Stimulated activated naive CD8-positive, alpha-beta T cell treated with anti-CD3 and anti-CD28 coated beads, Interleukin-15, Interleukin-2, amounts not matched to agents 100 ng/mL and 50 ng/mL, for 24 hours (primary cell): ENCODE measurements around the gene PARD6G.
A peak's percentile ranks its signal among the peaks of the same experiment; 100 is the strongest.

Source experiments
- H3K27ac Mint-ChIP-seq: one replicate; pipeline ENCODE4 v1.8.0; 2021; ENCODE audit warnings: mild to moderate bottlenecking, mixed read lengths
- H3K27me3 Mint-ChIP-seq: one replicate; pipeline ENCODE4 v1.8.0; 2021; ENCODE audit warnings: mixed read lengths
- H3K36me3 Mint-ChIP-seq: one replicate; pipeline ENCODE4 v1.8.0; 2021; ENCODE audit warnings: low read depth, mixed read lengths
- H3K4me1 Mint-ChIP-seq: one replicate; pipeline ENCODE4 v1.8.0; 2021; ENCODE audit warnings: low read depth, mixed read lengths
- H3K4me3 Mint-ChIP-seq: one replicate; pipeline ENCODE4 v1.8.0; 2021; ENCODE audit warnings: mild to moderate bottlenecking, mixed read lengths
- H3K9me3 Mint-ChIP-seq: one replicate; pipeline ENCODE4 v1.8.0; 2021; ENCODE audit warnings: mixed read lengths

The PARD6G gene

DNA sequence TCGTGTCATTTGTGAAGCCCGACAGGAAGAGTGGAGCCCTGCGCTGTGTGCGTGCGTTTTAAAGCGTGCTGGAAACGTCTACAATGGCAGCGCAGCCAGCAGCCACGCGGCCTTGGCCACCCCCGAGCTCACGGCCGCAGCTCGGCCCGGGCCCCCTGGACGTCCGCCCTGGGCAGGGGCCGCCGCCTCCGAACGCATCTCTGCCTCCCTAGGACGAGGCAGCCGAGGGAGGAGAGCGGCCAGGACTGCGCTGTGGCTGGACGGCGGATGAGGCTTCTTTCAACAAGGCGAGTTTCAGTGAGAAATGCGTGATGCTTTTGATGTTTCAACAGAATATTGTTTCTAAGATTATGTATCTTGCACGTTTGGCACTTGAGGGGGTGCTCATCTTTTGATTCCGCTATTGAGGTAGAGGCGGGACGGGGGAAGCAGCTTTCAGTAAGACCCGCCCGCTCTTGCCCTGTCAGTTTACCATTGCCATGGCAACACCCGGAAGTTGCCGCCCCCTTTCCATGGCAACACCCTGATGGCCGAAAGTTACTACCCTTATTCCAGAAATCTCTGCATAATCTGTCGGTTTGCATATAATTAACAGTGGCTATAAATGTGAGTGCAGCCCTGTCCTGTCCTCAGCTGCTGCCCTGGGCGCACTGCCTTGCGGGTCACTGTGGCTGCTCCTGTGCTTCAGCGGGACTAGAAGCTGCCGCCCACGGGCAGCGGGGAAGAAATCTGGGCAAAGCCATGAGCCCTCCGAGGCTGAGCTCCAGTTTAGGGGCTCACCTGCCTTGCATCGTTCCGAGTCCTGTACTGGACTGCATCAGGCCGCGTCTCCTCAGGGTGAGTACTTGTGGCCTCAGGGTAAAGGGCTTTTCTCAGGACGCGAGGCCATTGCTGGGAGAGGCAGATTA lies 99.6 kb downstream of the PARD6G start:
- Mint-ChIP-seq H3K27ac (peak overlapping the region; percentile 84), H3K36me3 (peaks cover 10% of the 10 kb centered on the region), H3K4me1 (peaks cover 21% of the 10 kb centered on the region), H3K9me3 (no peaks in the 10 kb centered on the region), H3K4me3 (peak overlapping the region; percentile 87), H3K27me3 (peaks cover 13% of the 10 kb centered on the region)

DNA sequence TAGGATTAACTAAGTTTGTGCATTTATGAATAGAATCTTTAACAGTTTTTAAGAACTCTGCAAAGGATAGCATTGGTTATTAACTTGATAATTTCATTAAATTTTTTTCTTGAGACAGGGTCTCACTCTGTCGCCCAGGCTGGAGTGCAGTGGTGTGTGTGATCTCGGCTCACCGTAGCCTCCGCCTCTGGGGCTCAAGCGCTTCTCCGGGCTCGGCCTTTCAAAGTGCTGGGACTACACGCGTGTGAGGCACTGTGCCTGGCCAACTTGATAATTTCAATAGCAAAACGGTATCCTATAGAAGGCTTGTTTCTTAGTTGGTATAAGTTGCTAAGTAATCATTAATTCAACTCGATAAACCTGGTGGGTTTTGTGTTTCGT lies 100.3 kb downstream of the PARD6G start:
- peak overlapping the region; percentile 22 for H3K27ac Mint-ChIP-seq
- H3K27me3 Mint-ChIP-seq: peaks cover 10% of the 10 kb centered on the region
- H3K4me3 Mint-ChIP-seq: peak overlapping the region; percentile 87
- H3K36me3 Mint-ChIP-seq: peaks cover 10% of the 10 kb centered on the region
- H3K4me1 Mint-ChIP-seq: peaks cover 21% of the 10 kb centered on the region
- H3K9me3 Mint-ChIP-seq: no peaks in the 10 kb centered on the region

DNA sequence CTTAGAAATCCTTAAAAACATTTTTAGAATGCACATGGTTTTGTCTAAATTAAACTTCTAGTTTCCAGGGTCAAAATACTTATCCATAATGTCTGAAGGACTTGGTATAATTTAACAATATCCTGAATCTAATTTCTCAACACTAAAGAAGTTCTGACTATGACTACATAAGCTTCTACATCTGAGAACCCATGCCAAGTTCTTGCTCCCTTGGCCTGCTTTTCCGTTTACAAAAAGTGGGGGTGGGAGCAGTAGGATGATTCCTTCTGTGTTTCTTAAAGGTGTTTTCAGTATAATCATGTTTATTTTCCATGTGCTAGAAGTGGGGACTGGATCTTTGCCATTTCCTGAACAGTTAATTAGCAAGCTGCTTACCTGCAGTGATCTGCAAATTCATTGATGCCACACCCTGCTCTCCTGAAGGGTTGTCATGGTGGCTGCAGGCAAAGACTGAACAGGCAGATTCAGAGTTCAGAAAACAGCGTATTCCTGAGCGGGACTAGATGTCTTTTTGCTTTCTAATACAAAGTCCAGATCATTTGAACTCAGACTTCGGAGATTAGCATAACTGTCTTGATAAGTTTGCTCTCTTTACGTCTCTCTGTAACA lies 102.0 kb downstream of the PARD6G start:
- Mint-ChIP-seq H3K4me1 (peaks cover 21% of the 10 kb centered on the region), H3K9me3 (no peaks in the 10 kb centered on the region), H3K27me3 (peaks cover 6% of the 10 kb centered on the region), H3K27ac (no peak overlapping the region), H3K4me3 (no peak overlapping the region), H3K36me3 (peaks cover 15% of the 10 kb centered on the region)

DNA sequence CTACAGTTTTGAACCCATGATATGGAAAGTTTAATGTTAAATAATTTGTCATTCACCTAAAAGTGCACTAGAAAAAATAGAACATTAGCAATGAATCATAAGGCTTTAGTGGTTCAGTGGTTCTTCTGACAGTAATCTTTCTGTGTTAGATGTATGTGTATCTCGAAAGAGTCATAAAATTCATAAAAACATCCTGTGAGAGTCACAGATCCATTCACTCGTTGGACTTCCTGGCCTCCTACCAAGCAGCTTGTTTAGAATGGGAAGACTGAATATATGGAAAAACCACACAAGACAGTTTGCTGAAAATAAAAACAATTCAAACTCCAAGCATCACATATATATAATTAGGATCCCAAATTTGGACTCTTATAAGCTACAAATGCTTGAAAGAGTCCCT lies 103.4 kb downstream of the PARD6G start:
- peaks cover 5% of the 10 kb centered on the region for H3K27me3 Mint-ChIP-seq
- no peak overlapping the region for H3K27ac Mint-ChIP-seq
- H3K4me3 Mint-ChIP-seq: no peak overlapping the region
- H3K4me1 Mint-ChIP-seq: peaks cover 21% of the 10 kb centered on the region
- H3K36me3 Mint-ChIP-seq: peaks cover 28% of the 10 kb centered on the region
- no peaks in the 10 kb centered on the region for H3K9me3 Mint-ChIP-seq

DNA sequence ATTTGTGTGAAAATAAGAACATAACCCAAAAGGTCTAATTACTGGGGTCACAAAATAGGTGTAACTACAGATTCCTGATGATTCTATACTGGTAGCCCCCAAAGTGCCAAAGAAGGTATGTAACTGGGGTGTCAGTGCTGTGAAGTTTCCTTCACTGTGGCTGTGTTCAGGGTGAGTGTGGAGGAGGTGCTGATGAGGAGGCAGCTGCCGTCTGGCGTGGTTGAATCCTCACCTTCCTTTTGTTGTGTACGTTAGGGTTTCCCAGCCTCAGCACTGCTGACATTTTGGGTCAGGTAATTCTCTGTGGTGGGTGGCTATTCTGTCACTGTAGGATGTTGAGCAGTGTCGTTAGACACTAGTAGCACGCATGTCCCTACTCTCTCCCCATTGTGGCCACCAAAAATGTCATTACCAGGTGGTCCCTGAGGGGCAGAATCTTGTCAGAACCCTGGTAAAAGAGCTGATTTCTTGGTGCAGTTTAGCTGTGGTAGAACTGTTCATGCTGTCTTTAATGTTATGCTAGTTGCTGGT lies 106.8 kb downstream of the PARD6G start:
- Mint-ChIP-seq H3K27me3 (no peaks in the 10 kb centered on the region), H3K4me1 (peaks cover 3% of the 10 kb centered on the region), H3K4me3 (no peak overlapping the region), H3K36me3 (peaks cover 43% of the 10 kb centered on the region), H3K9me3 (no peaks in the 10 kb centered on the region), H3K27ac (no peak overlapping the region)

DNA sequence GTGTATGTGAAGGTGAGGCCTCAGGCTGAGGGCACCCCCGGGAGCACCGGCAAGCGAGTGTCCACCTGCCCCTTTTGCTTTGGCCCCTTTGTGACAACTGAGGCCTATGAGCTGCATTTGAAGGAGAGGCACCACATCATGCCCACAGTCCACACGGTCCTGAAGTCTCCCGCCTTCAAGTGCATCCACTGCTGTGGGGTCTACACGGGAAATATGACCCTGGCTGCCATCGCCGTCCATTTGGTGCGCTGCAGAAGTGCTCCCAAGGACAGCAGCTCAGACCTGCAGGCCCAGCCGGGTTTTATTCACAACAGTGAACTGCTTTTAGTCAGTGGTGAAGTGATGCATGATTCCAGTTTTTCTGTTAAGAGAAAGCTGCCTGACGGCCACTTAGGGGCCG lies 109.3 kb downstream of the PARD6G start:
- Mint-ChIP-seq H3K4me3 (no peak overlapping the region), H3K36me3 (peaks cover 60% of the 10 kb centered on the region), H3K27ac (no peak overlapping the region), H3K9me3 (no peaks in the 10 kb centered on the region), H3K27me3 (no peaks in the 10 kb centered on the region), H3K4me1 (no peaks in the 10 kb centered on the region)

DNA sequence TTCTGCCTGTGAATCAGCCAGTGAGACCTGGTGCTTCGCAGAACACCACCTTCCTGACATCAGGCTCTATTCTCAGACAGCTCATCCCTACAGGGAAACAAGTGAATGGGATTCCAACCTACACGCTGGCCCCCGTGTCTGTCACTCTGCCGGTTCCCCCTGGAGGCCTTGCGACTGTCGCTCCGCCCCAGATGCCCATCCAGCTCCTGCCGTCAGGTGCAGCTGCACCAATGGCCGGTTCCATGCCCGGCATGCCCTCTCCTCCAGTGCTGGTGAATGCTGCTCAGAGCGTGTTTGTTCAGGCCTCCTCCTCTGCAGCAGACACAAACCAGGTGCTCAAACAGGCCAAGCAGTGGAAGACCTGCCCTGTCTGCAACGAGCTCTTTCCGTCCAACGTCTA lies 110.2 kb downstream of the PARD6G start:
- no peaks in the 10 kb centered on the region for H3K9me3 Mint-ChIP-seq
- H3K36me3 Mint-ChIP-seq: peaks cover 64% of the 10 kb centered on the region
- no peak overlapping the region for H3K27ac Mint-ChIP-seq
- H3K27me3 Mint-ChIP-seq: no peaks in the 10 kb centered on the region
- no peak overlapping the region for H3K4me3 Mint-ChIP-seq
- no peaks in the 10 kb centered on the region for H3K4me1 Mint-ChIP-seq

DNA sequence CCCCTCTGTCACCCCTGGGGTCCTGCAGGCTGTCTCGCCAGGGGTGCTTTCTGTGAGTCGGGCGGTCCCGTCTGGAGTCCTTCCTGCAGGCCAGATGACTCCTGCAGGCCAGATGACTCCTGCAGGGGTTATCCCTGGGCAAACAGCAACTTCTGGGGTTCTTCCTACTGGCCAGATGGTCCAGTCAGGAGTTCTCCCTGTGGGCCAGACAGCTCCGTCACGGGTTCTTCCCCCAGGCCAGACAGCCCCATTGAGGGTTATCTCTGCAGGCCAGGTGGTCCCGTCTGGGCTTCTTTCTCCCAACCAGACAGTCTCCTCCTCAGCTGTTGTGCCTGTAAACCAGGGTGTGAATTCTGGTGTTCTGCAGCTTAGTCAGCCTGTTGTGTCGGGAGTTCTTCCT lies 110.6 kb downstream of the PARD6G start:
- Mint-ChIP-seq H3K27ac (no peak overlapping the region), H3K4me3 (no peak overlapping the region), H3K36me3 (peaks cover 66% of the 10 kb centered on the region), H3K27me3 (no peaks in the 10 kb centered on the region), H3K9me3 (no peaks in the 10 kb centered on the region), H3K4me1 (no peaks in the 10 kb centered on the region)

DNA sequence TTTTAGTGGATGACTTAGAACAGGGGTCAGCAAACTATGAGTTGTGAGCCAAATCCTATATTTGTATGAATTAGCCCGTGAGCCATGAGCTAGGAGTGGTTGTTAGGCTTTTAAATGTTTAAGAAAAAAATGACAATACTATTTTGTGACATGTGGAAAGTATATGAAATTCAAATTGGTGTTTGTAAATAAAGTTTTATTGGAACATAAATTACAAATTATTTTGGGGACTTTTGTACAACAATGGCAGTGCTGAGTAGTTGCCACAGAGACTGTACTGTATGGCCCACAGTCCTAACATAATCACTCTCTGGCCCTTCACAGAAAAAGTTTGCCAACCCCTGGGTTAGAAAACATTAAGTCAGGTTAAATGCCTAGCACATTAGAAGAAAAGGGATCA lies 112.2 kb downstream of the PARD6G start:
- Mint-ChIP-seq H3K4me1 (peaks cover 12% of the 10 kb centered on the region), H3K4me3 (no peak overlapping the region), H3K36me3 (peaks cover 70% of the 10 kb centered on the region), H3K27me3 (no peaks in the 10 kb centered on the region), H3K9me3 (no peaks in the 10 kb centered on the region), H3K27ac (no peak overlapping the region)

DNA sequence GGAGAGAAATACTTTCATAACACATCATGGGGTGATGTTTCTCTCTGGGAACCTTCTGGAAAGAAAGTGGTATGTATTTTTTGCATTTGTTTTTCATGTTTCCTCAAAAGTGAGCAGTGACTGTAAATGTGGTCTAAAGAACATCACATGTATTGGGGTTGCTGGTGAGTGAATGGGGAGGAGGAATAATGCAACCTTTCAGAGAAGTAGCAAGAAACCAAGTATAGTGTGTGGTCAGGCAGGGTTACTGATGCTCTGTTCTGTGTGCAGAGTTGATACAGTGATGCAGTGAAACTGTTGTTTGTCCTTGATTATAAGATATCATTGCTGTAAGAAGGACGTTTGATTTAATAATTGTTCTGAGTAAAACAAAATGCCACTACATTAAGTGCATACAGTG lies 114.2 kb downstream of the PARD6G start:
- H3K4me3 Mint-ChIP-seq: no peak overlapping the region
- H3K27me3 Mint-ChIP-seq: no peaks in the 10 kb centered on the region
- peaks cover 19% of the 10 kb centered on the region for H3K4me1 Mint-ChIP-seq
- H3K9me3 Mint-ChIP-seq: no peaks in the 10 kb centered on the region
- H3K36me3 Mint-ChIP-seq: peaks cover 60% of the 10 kb centered on the region
- H3K27ac Mint-ChIP-seq: no peak overlapping the region

DNA sequence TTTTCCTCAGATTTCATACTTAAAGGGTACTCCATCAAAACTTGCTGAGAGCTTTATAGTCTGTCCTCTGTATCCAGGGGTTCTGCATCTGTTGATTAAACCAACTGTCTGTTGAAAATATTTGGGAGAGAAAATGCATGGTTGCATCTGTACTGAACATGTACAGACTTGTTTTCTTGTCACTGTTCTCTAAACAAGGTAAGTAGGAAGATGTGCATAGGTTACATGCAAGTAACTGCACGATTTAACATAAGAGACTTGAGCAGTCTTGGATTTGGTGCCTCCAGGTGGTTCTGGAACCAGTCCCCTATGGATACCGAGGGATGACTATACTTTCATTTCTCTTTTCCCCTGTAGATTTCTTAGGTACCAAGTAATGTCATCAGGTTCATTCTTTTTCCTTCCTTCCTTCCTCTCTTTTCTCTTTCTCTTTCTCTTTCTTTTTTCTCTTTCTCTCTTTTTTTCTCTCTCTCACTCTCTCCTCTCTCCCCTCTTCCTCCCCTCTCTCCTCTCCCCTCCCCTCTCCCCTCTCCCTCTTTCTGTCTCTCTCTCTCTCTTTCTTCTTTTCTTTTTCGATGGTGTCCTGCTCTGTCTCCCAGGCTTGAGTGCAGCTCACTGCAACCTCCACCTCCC lies 115.0 kb downstream of the PARD6G start:
- Mint-ChIP-seq H3K4me3 (no peak overlapping the region), H3K4me1 (peaks cover 23% of the 10 kb centered on the region), H3K27ac (no peak overlapping the region), H3K36me3 (peaks cover 65% of the 10 kb centered on the region), H3K27me3 (no peaks in the 10 kb centered on the region), H3K9me3 (no peaks in the 10 kb centered on the region)

DNA sequence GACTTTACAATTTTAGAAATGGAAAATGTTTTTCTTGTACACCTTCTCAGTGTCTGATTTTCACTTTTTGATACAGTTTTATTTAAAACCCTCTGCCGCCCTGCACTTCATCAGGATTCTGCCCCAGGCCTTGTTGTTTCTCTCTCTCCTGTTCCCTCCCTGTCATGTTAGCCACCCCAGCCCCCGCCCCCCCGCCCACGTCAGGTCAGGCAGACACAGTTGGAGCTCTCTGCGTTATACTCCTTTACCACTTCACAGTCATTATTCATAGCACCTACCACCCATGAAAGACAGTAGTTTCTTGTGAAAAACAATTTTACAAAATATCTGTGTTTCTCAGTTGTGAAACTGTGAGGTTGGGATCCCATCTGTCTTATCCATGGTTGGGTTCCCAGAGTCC lies 116.8 kb downstream of the PARD6G start:
- no peak overlapping the region for H3K4me3 Mint-ChIP-seq
- no peak overlapping the region for H3K27ac Mint-ChIP-seq
- H3K27me3 Mint-ChIP-seq: no peaks in the 10 kb centered on the region
- H3K9me3 Mint-ChIP-seq: no peaks in the 10 kb centered on the region
- H3K36me3 Mint-ChIP-seq: peaks cover 69% of the 10 kb centered on the region
- H3K4me1 Mint-ChIP-seq: peaks cover 39% of the 10 kb centered on the region

DNA sequence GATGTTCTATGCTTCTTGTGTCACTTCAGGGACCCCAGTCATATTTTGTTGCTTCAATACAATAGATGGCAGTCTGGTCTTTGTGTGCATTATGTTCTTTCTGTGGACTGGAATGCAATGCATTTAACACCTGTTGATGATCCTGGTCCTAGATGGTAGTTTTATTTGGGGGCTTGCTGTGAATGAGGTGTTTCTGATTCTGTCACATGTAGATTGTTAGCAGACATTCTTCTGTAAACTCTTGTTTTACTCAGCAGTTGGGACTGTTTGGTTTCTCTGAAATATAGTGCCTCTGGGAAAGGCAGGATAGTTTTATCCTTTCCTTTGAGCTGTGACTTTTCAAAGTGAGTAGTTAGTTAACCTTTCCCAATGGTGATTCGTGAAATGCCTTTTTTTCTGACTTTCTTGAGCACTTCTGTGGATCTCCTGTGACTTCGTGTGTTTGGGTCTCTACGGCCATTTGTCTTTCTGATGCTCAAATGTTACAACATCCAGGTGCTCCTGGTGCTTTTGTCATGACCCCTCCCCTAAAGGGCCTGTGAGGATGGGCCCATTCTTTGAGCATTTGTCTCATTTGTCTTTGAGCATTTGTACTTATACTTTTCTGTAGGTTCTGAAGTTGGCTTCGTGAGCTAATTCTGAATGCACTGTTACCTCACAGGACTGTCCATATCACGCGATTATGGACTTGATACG lies 117.5 kb downstream of the PARD6G start:
- Mint-ChIP-seq H3K27ac (peak overlapping the region; percentile 15), H3K27me3 (no peaks in the 10 kb centered on the region), H3K4me3 (no peak overlapping the region), H3K4me1 (peaks cover 39% of the 10 kb centered on the region), H3K9me3 (no peaks in the 10 kb centered on the region), H3K36me3 (peaks cover 61% of the 10 kb centered on the region)

DNA sequence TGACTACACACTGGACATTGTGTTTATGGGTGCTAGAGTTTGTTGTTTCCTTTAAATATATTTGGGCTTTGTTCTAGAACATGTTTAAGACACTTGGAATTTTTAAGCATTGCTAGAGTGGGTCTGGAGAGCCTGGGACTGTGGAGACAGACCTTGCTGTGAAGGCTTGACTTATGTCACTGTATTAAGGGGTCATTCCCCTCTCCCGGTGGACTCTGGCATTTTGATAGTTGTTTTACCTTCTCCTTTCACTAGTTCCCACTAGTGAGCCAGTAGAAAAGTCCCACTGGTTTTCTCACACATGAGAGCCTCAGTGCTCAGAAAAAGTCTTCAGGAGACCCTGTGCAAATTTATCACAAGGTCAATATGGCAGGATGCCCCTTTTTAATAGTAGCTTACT lies 119.7 kb downstream of the PARD6G start:
- Mint-ChIP-seq H3K27ac (peak overlapping the region; percentile 81), H3K4me1 (peaks cover 39% of the 10 kb centered on the region), H3K36me3 (peaks cover 58% of the 10 kb centered on the region), H3K9me3 (no peaks in the 10 kb centered on the region), H3K27me3 (no peaks in the 10 kb centered on the region), H3K4me3 (no peak overlapping the region)

DNA sequence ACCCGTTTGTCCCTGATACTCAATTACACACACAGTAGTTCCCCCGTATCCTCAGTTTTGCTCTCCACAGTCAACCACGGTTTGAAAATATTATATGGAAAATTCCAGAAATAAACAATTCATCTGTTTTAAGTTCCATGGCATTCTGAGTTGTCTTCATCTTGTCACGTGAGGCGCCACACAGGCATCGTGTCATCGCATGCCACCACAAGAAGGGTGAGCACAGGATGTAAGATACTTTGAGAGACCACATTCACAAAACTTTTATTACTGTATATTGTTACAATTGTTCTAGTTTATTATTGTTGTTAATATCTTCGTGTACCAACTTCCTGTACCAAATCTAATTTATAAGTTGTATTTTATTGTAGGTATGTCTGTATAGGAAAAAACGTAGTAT lies 120.5 kb downstream of the PARD6G start:
- Mint-ChIP-seq H3K36me3 (peaks cover 62% of the 10 kb centered on the region), H3K4me1 (peaks cover 39% of the 10 kb centered on the region), H3K4me3 (peak overlapping the region; percentile 5), H3K27ac (peak overlapping the region; percentile 50), H3K9me3 (no peaks in the 10 kb centered on the region), H3K27me3 (no peaks in the 10 kb centered on the region)
